Loucy (cell line): ENCODE results near the gene KREMEN1.
A peak's percentile ranks its signal among the peaks of the same experiment; 100 is the strongest.

Experiments used
- H2AFZ ChIP-seq: fragments of 200-600 bp; sonication (generic); 2 replicates; pipeline ENCODE4 v1.6.0; 2016; ENCODE audit warnings: antibody characterized with exemption, mild to moderate bottlenecking, low read length, moderate library complexity
- H3F3A ChIP-seq: fragments of 200-600 bp; 2 replicates; pipeline ENCODE4 v1.6.0; 2016; ENCODE audit warnings: antibody characterized with exemption, low read depth, mild to moderate bottlenecking
- H3K27me3 ChIP-seq: fragments of 200-600 bp; sonication (generic); 2 replicates; pipeline ENCODE4 v1.6.1; 2014; ENCODE audit warnings: low read length, mild to moderate bottlenecking; ENCODE audit not compliant: insufficient read depth, poor library complexity, severe bottlenecking
- H3K36me3 ChIP-seq: fragments of 200-600 bp; sonication (generic); 2 replicates; pipeline ENCODE4 v1.6.1; 2016; ENCODE audit warnings: low read length; ENCODE audit not compliant: insufficient read depth
- H3K4me1 ChIP-seq: fragments of 200-600 bp; sonication (generic); 2 replicates; pipeline ENCODE4 v1.5.1; 2014; ENCODE audit warnings: low read length, mild to moderate bottlenecking; ENCODE audit not compliant: insufficient read depth, poor library complexity, severe bottlenecking
- H3K4me2 ChIP-seq: fragments of 200-600 bp; sonication (generic); 2 replicates; pipeline ENCODE4 v1.6.0; 2014; ENCODE audit warnings: antibody characterized with exemption, low read length, low read depth, mild to moderate bottlenecking; ENCODE audit not compliant: poor library complexity, severe bottlenecking
- H3K4me3 ChIP-seq: fragments of 200-600 bp; sonication (generic); 2 replicates; pipeline ENCODE4 v1.5.1; 2014; ENCODE audit warnings: low read length, mild to moderate bottlenecking, mixed read lengths; ENCODE audit not compliant: poor library complexity, severe bottlenecking
- H3K79me2 ChIP-seq: fragments of 200-600 bp; sonication (generic); 2 replicates; pipeline ENCODE4 v1.6.1; 2014; ENCODE audit warnings: low read length; ENCODE audit not compliant: insufficient read depth
- H3K9ac ChIP-seq: fragments of 200-600 bp; sonication (generic); 2 replicates; pipeline ENCODE4 v1.6.0; 2014; ENCODE audit warnings: mild to moderate bottlenecking, low read depth, low read length, moderate library complexity; ENCODE audit not compliant: poor library complexity, severe bottlenecking
- H3K9me2 ChIP-seq: fragments of 200-600 bp; sonication (generic); replicated peaks from 2 replicates; pipeline ENCODE4 v1.6.1; 2016; ENCODE audit warnings: low read depth, low read length, mixed read lengths
- H3K9me3 ChIP-seq: fragments of 200-600 bp; sonication (generic); 2 replicates; pipeline ENCODE4 v1.6.1; 2014; ENCODE audit warnings: mild to moderate bottlenecking, antibody characterized with exemption, low read length, low read depth; ENCODE audit not compliant: insufficient read depth
- H4K20me1 ChIP-seq: fragments of 200-600 bp; sonication (generic); 2 replicates; pipeline ENCODE4 v1.6.0; 2014; ENCODE audit warnings: antibody characterized with exemption, low read length, mild to moderate bottlenecking; ENCODE audit not compliant: insufficient read depth, poor library complexity, severe bottlenecking
- EZH2phosphoT487 ChIP-seq: fragments of 200-600 bp; IDR thresholded peaks from 2 replicates; pipeline ENCODE4 v1.6.1; 2018; ENCODE audit warnings: antibody characterized with exemption, mild to moderate bottlenecking, moderate library complexity, borderline replicate concordance
- TF ChIP-seq, protein P1 (sequence below): fragments of 200-600 bp; sonication (generic); conservative IDR thresholded peaks from 2 replicates; pipeline ENCODE4 v1.5.1; 2014; ENCODE audit warnings: mild to moderate bottlenecking, antibody characterized with exemption, low read length

The KREMEN1 gene

DNA sequence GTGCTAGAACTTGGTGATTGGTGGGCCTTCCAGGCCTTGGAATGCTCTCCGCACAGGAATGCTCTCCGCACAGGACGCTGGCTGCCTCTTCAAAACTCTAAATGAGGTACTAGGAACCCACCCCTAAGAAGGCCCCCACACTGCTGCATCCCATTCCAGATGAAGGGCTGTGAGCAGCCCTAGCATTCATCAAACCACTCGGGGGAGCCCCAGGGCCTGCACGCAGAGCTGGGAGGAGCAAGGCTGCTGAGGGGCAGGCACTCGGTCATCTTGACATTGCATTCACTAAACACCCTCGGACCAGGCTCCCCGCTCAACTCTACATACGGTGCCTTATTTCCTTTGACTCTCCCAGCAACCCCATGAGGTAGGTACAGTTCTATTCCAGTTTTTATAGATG is 83.7 kb downstream of the KREMEN1 start:
- H3F3A ChIP-seq = no peaks in the 10 kb centered on the region
- H3K4me2 ChIP-seq = no peak overlapping the region
- no peaks in the 10 kb centered on the region for H3K9me2 ChIP-seq
- peaks cover 34% of the 10 kb centered on the region for H3K4me1 ChIP-seq
- no peak overlapping the region for H3K4me3 ChIP-seq
- H3K27me3 ChIP-seq = no peaks in the 10 kb centered on the region
- no peaks in the 10 kb centered on the region for H3K9me3 ChIP-seq
- TF ChIP-seq, protein P1, sequence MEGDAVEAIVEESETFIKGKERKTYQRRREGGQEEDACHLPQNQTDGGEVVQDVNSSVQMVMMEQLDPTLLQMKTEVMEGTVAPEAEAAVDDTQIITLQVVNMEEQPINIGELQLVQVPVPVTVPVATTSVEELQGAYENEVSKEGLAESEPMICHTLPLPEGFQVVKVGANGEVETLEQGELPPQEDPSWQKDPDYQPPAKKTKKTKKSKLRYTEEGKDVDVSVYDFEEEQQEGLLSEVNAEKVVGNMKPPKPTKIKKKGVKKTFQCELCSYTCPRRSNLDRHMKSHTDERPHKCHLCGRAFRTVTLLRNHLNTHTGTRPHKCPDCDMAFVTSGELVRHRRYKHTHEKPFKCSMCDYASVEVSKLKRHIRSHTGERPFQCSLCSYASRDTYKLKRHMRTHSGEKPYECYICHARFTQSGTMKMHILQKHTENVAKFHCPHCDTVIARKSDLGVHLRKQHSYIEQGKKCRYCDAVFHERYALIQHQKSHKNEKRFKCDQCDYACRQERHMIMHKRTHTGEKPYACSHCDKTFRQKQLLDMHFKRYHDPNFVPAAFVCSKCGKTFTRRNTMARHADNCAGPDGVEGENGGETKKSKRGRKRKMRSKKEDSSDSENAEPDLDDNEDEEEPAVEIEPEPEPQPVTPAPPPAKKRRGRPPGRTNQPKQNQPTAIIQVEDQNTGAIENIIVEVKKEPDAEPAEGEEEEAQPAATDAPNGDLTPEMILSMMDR = peak; percentile 74
- TF ChIP-seq EZH2phosphoT487 = no peak
- H4K20me1 ChIP-seq = no peaks in the 10 kb centered on the region
- no peak overlapping the region for H2AFZ ChIP-seq
- H3K79me2 ChIP-seq = no peaks in the 10 kb centered on the region
- H3K36me3 ChIP-seq = no peaks in the 10 kb centered on the region
- peak overlapping the region; percentile 5 for H3K9ac ChIP-seq

DNA sequence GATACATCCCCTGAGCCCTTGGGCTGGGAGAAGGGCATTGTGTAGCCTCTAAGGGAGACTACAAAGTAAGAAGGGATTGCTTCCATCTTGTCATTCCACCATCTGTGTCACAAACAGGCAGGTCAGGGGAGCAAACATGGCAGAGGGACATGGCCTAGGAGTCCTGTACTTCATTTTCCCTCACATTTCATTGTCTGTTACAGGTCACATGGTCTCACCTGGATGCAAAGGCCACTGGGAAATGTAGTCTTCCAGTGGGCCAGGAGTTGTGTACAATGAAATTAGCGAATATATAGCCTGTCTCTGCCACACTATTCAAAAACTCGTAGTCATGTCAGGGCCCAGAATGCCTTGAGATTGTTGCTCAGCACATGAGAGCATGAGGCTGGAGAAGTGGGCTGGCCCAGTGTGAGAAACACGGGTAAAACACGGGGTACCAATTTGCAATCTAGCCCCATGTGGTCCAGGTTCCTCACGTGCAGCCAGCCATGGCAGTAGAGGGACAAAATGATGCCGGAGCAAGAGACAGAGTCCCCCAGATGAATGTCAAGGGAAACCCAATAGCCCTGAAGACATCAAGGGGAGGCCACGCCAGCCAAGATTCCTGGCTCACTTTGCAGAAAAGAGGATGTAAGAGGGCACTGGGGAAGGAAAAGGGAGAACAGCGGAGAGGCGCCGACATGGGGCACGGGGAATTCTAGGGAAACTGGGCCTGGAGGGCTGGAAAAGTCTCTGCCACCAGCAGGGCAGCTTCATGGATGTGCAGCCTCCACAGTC is 85.1 kb downstream of the KREMEN1 start:
- Histone ChIP-seq H3F3A (no peaks in the 10 kb centered on the region), H3K9me2 (no peaks in the 10 kb centered on the region), H3K9ac (no peak overlapping the region), H3K9me3 (no peaks in the 10 kb centered on the region), H3K36me3 (no peaks in the 10 kb centered on the region), H4K20me1 (no peaks in the 10 kb centered on the region), H3K4me1 (peaks cover 34% of the 10 kb centered on the region), H3K4me2 (no peak overlapping the region), H3K27me3 (no peaks in the 10 kb centered on the region), H2AFZ (no peak overlapping the region), H3K4me3 (no peak overlapping the region), H3K79me2 (no peaks in the 10 kb centered on the region)
- TF ChIP-seq, protein P1 = no peak
- TF ChIP-seq EZH2phosphoT487 = no peak

DNA sequence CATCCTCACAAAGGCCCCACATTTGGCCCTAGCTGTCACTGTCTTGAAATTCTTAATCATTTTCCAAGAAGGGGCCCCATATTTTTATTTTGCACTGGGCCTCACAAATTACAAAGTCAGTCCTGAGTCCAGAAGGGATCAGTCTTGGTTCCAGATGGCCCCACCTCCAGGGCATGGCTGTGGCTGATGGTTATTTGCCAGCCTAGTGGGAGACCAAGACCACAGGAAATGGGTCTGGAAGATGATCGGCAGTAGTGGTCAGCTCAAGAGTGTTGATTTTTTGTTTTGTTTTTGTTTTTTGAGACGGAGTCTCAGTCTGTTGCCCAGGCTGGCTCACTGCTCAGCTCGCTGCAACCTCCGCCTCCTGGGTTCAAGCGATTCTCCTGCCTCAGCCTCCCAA is 85.7 kb downstream of the KREMEN1 start:
- H3K27me3 ChIP-seq = no peaks in the 10 kb centered on the region
- H3K4me2 ChIP-seq = no peak overlapping the region

More for the DNA sequence above, 85.7 kb downstream of the KREMEN1 start:
- Histone ChIP-seq H2AFZ (no peak overlapping the region), H3K36me3 (no peaks in the 10 kb centered on the region), H3K9ac (no peak overlapping the region), H3K79me2 (no peaks in the 10 kb centered on the region), H4K20me1 (no peaks in the 10 kb centered on the region), H3F3A (no peaks in the 10 kb centered on the region), H3K4me1 (peaks cover 34% of the 10 kb centered on the region), H3K9me3 (no peaks in the 10 kb centered on the region), H3K9me2 (no peaks in the 10 kb centered on the region), H3K4me3 (no peak overlapping the region)
- TF ChIP-seq, protein P1 = no peak
- no peak for TF ChIP-seq EZH2phosphoT487
